ENCODE results near the gene PPP1R15A.
A peak's percentile ranks its signal among the peaks of the same experiment; 100 is the strongest.
"Not testable (repeated sequence)": the region's sequence is repeated elsewhere in the genome, so short reads cannot be mapped to it uniquely, and the experiment has no call there.

PPP1R15A gene

DNA sequence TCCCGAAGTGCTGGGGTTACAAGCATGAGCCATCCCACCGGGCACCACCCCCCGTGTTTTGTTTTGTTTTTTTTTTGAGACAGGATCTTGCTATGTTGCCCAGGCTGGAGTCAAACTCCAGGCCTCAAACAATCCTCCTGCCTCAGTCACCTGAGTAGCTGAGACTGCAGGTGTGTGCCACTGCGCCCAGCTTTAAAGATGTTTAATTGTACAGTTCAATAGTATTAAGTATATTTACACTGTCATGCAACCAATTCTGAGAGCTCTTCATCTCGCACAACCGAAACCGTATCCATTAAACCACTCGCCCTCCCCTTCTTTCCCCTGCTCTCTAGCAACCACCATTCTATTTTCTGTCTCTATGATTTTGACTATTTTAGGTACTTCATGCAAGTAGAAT lies 43.5 kb downstream of the PPP1R15A start:
- no peak for DNase-seq (ENCODE audit: low spot score)

DNA sequence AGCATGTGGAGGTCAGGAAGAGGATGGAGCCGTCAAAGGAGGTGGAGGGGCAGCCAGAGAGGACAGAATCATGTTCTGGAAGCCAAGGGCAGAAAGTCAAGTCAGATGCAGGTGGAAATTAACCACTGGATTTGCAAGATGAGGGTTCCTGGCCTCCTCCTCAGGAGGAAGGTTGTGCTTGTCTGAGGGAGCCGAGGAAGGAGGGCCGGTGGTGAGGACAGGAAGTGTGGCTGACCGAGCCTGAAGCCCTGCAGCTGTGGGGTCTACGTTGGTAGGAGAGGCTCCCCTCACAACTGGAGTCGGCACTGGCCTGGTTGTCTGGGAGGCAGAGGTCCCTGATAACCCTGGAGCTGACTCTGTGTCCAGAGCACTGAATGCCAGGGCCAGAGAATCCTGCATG lies 45.9 kb downstream of the PPP1R15A start:
- no peak for DNase-seq (ENCODE audit: low spot score)

DNA sequence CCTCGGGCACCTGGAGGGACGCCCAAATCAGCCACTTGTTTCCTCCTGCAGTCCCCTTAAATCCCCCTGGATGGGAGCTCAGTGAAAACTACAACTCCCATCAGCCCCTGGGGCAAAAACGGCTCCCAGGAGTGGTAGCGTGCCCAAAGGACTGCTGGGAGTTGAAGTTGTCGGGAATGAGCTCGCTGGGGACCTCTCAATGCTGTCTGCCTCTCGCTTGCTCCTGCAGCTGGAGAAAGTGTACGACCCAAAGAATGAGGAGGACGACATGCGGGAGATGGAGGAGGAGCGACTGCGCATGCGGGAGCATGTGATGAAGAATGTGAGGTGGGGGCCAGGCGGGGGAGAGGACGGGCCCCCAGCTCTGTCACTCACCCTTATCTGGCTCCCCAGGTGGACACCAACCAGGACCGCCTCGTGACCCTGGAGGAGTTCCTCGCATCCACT lies 46.6 kb downstream of the PPP1R15A start:
- no peak for DNase-seq (ENCODE audit: low spot score)

DNA sequence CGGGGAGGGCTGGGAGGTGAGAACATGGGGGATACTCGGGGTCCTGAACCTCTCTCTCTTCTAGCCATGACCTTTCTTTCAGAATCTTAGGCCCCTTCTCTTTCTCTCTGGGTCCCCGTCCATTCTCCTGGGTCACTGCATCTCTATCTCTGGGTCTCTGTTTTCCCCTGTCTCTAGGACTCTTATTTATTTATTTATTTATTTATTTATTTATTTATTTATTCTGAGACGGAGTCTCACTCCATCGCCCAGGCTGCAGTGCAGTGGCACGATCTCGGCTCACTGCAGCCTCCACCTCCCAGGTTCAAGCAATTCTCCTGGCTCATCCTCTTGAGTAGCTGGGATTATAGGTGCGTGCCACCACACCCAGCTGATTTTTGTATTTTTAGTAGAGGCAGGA lies 47.0 kb downstream of the PPP1R15A start:
- DNase-seq (ENCODE audit: low spot score) = not testable (repeated sequence)

DNA sequence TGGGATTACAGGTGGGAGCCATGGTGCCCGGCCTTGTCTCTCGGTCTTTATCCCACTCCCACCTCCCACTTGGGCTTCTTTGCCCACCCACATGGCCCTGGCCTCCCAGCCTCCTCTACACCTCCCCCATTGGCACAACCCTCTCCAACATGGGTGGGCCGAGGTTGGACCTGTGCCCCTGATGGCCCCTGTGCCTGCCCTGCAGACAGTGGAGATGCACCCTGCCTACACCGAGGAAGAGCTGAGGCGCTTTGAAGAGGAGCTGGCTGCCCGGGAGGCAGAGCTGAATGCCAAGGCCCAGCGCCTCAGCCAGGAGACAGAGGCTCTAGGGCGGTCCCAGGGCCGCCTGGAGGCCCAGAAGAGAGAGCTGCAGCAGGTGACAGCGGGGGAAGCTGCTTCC lies 48.7 kb downstream of the PPP1R15A start:
- no peak for DNase-seq (ENCODE audit: low spot score)

DNA sequence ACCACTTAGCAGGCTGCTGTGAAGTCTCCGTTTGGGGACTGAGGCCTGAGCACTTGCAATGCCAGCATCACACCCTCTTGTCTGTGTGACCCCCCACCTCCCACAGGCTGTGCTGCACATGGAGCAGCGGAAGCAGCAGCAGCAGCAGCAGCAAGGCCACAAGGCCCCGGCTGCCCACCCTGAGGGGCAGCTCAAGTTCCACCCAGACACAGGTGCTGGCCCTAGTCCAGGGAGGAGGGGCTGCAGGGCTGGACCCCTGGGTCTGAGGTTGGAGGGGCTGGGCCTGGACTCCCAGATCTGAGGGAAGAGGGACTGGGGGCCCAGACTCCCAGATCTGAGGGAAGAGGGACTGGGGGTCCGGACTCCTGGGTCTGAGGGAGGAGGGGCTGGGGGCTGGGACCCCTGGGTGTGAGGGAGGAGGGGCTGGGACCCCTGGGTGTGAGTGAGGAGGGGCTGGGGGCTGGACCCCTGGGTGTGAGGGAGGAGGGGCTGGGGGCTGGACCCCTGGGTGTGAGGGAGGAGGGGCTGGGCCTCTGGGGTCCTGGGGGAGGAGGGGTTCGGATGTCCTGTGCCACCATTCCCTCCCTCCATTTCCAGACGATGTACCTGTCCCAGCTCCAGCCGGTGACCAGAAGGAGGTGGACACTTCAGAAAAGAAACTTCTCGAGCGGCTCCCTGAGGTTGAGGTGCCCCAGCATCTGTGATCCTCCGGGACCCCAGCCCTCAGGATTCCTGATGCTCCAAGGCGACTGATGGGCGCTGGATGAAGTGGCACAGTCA lies 49.7 kb downstream of the PPP1R15A start:
- no peak for DNase-seq (ENCODE audit: low spot score)

DNA sequence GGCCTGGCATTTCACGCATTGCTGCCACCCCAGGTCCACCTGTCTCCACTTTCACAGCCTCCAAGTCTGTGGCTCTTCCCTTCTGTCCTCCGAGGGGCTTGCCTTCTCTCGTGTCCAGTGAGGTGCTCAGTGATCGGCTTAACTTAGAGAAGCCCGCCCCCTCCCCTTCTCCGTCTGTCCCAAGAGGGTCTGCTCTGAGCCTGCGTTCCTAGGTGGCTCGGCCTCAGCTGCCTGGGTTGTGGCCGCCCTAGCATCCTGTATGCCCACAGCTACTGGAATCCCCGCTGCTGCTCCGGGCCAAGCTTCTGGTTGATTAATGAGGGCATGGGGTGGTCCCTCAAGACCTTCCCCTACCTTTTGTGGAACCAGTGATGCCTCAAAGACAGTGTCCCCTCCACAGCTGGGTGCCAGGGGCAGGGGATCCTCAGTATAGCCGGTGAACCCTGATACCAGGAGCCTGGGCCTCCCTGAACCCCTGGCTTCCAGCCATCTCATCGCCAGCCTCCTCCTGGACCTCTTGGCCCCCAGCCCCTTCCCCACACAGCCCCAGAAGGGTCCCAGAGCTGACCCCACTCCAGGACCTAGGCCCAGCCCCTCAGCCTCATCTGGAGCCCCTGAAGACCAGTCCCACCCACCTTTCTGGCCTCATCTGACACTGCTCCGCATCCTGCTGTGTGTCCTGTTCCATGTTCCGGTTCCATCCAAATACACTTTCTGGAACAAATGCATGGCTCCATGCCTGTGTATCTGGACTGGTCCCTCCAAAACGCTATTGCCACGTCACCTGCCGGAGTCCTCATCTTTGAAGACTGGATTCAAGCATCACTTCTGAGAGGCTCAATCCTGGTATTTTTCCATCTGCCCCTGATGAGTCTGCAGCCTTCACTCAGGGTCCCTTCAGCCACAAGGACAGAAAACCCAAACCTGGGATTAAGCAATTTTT lies 50.6 kb downstream of the PPP1R15A start:
- DNase-seq (ENCODE audit: low spot score) = no peak

DNA sequence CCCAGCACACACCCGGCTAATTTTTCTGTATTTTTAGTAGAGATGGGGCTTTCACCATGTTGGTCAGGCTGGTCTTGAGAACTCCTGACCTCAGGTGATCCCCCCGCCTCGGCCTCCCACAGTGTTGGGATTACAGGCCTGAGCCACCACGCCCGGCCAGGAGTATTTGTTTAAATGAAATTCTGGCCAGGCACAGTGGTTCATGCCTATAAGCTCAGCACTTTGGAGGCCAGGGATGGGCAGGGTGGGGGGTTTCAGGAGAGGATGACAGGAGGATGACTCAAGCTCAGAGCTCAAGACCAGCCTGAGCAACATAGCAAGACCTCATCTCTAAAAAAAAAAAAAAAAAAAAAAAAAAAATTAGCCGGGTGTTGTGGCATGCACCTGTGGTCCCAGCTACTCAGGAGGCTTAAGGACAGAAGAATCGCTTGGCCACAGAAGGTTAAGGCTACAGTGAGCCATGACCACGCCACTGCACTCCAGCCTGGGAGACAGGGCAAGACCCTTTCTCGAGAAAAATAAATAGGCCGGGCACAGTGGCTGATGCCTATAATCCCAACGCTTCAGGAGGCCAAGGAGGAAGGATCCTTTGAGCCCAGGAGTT lies 53.1 kb downstream of the PPP1R15A start:
- DNase-seq (ENCODE audit: low spot score) = peak; percentile 68

Measured in LoVo (cell line).